HG03108 (cell line): Measurements from ENCODE around the gene DOCK3.
"Not testable (repeated sequence)": the region's sequence is repeated elsewhere in the genome, so short reads cannot be mapped to it uniquely, and the experiment has no call there.

Experiments
- ATAC-seq: cut with Tn5 transposase; IDR thresholded peaks from one replicate; pipeline ENCODE4 v1.9.1; 2021; ENCODE audit warnings: moderate library complexity; ENCODE audit not compliant: unreplicated experiment

DOCK3 gene

DNA sequence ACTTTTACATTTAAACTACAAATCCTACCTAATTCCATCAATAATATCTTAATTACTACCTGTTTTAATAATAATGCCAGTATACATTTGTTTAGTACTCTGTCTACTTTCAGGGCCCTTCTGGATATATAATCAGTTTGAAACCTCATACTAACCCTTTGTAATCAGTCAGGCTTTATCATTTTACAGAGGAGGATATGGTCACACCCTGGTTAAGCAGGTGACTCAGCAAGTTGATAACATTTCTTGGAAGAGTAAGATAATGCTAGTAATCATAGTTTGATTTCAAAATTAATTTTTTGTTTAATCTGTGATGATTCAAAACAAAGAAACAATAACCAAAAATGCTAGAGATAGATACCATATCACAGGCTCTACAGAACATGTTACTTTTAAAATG, 502.2 kb downstream of the DOCK3 start:
- ATAC-seq, result no peak

- ATAC-seq, result not testable (repeated sequence)
Observed at GRCh38 chr3:51186446-51186845, 511.7 kb downstream of the DOCK3 start.

DNA sequence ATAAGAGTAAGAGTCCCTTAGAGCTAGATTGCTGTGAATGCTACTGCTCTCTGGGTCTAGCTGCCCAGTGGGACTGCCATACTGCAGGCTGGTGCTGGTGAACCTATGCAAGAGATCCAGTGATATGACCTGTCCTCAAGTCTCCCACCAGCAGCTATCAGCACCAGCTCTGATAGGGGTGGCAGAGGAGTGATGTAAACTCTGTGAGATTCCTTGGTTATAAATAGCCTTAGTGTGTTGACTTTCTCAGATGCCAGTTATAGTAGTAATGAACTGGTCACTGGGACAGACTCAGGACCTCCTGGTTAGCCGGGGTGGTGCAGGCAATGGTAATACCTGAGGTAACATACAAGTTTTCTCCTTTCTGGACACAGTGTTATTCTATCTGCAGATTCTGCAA, 515.5 kb downstream of the DOCK3 start:
- ATAC-seq, result no peak

- no peak for ATAC-seq
Observed at GRCh38 chr3:51190827-51191226, 516.1 kb downstream of the DOCK3 start.

DNA sequence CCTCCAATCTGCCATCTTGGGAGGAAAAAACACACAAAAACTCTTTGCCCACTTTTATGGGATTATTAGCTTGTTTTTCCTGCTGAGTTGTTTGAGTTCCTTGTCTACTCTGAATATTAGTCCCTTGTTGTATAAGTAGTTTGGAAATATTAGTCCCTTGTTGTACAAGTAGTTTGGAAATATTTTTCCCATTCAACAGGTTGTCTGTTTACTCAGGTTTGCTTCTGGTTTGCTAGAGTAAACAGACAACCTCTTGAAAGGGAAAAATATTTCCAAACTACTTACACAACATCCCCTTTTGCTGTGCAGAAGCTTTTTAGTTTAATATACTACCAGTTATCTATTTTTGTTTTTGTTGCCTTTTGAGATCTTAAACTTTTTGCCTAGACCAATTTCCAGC, 517.0 kb downstream of the DOCK3 start:
- ATAC-seq, result no peak

DNA sequence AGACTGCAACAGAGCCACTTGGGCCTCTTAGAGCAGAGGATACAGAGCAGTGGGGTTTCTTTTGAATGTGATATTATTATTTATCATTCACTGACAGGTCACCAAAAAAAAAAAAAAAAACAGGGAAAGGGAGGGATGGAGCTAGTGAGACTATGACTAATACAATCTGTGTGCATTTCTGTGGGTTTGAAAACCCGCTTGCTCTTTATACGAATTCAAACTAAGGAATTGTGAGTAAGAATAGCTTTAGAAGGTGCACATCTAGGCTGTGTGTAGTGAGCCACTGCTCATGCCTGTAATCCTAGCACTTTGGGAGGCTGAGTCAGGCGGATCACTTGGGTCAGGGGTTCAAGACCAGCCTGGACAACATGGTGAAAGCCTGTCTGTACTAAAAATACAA, 523.8 kb downstream of the DOCK3 start:
- no peak for ATAC-seq

DNA sequence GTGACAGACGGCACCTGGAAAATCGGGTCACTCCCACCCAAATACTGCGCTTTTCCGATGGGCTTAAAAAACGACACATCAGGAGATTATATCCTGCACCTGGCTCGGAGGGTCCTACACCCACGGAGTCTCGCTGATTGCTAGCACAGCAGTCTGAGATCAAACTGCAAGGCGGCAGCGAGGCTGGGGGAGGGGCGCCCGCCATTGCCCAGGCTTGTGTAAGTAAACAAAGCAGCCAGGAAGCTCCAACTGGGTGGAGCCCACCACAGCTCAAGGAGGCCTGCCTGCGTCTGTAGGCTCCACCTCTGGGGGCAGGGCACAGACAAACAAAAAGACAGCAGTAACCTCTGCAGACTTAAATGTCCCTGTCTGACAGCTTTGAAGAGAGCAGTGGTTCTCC, 524.6 kb downstream of the DOCK3 start:
- ATAC-seq, result not testable (repeated sequence)

- no peak for ATAC-seq
Observed at GRCh38 chr3:51216291-51216690, 541.6 kb downstream of the DOCK3 start.

GRCh38 chr3:51221959-51222358, 547.2 kb downstream of the DOCK3 start:
- ATAC-seq, result no peak

GRCh38 chr3:51224283-51224682, 549.6 kb downstream of the DOCK3 start:
- ATAC-seq, result no peak

DNA sequence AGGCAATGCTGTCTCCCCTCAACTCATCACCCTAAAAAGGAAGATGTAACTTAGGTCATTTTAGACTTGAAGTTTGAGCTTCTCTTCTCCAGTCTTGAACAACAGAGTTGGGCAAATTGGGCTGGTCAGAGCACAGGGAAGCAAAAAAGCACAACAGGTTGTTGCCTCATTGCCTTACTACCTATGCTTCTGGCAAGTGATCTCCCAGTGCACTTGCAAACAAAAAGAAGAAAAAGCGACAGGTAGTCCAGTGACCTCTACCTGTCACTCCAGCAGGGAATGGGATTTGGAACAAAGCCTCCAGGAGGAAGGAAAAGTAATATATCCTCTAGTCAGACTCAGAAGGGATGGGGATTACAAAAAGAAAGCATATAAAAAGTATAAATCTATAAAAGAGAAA, 550.1 kb downstream of the DOCK3 start:
- no peak for ATAC-seq

GRCh38 chr3:51242939-51243338, 568.2 kb downstream of the DOCK3 start:
- ATAC-seq, result no peak

GRCh38 chr3:51243924-51244323, 569.2 kb downstream of the DOCK3 start:
- no peak for ATAC-seq

DNA sequence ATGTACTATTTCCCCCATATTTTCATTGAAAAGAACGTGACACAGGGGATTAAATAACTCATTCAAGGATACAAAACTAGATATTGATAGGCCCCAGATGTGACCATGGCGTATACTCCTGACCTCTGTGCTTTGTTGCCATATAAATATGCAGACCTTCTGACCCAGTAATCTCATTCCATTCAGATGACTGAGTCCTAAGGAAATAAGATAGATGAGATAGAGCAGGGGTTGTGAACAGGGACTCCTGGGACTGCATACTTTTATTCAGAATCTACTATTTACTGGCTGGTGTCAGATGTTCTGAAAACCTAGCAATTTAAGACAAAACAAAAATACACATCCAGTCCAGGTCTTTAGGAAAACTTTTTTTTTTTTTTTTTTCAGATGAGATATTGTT, 571.1 kb downstream of the DOCK3 start:
- ATAC-seq, result no peak

DNA sequence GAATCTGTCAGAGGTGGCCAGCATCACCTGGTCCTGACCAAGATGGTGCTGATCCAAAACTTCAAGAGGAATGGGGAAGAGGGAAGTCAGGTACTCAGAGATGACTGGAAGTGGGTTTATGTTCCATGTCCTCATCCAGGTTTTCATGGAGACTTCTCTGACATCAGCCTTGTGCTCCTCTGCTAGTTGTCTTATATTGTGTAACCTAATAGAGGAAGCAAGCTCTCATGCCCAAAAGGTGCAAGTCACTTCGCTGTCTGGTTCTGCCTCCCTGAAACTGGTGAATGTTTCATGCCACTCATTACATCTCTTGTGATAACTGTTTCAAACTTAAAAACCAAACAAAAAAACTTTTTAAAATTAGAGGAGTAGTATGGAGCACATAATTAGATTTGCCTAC, 583.1 kb downstream of the DOCK3 start:
- ATAC-seq, result no peak

GRCh38 chr3:51264166-51264565, 589.4 kb downstream of the DOCK3 start:
- not testable (repeated sequence) for ATAC-seq

- ATAC-seq, result no peak
Observed at GRCh38 chr3:51268132-51268531, 593.4 kb downstream of the DOCK3 start.

DNA sequence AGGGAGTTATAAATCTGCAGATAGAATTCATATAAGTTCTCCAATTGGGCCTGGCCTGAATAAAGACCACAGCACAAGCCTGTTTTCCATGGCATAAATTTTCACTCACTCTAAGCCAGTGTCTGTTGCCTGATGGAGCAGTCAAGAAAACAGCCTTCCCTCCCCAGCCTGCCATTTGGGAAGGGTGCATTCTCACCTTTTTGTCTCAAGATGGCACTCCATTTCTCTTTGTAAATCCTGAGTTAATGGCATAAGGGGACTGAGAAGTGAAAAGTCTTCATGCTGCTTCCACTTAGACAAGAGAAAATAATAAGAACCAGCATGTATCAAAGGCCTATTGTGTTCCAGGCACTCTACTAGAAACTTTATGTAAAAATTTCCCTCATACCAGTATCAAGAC, 594.7 kb downstream of the DOCK3 start:
- ATAC-seq, result no peak

- ATAC-seq, result no peak
Observed at GRCh38 chr3:51270559-51270958, 595.8 kb downstream of the DOCK3 start.

GRCh38 chr3:51271172-51271571, 596.4 kb downstream of the DOCK3 start:
- ATAC-seq, result no peak

GRCh38 chr3:51274052-51274451, 599.3 kb downstream of the DOCK3 start:
- no peak for ATAC-seq

- no peak for ATAC-seq
Observed at GRCh38 chr3:51275111-51275805, 600.5 kb downstream of the DOCK3 start.

GRCh38 chr3:51276046-51276445, 601.3 kb downstream of the DOCK3 start:
- no peak for ATAC-seq
